Osteoblast (primary cell): Measurements from ENCODE around the gene CTSH. TPM values are rescaled to one million over a fixed set of nuclear protein-coding genes. Genes with fewer than 3 reads are reported as not detected.

ENCODE experiments used
- DNase-seq: peaks from one replicate; pipeline ENCODE4 v3.0.0; 2011; ENCODE audit warnings: low spot score, mixed read lengths; ENCODE audit not compliant: insufficient read length; ENCODE audit errors: missing footprints
- H2AFZ ChIP-seq: 2 replicates; pipeline ENCODE4 v1.6.0; 2011; ENCODE audit warnings: mild to moderate bottlenecking, low read length
- H3K27ac ChIP-seq: 2 replicates; pipeline ENCODE4 v1.5.1; 2011; ENCODE audit warnings: mild to moderate bottlenecking, low read depth, low read length, moderate library complexity
- H3K27me3 ChIP-seq: 2 replicates; pipeline ENCODE4 v1.6.0; 2012; ENCODE audit warnings: mild to moderate bottlenecking, control low read depth, inconsistent platforms, low read length, moderate library complexity; ENCODE audit not compliant: insufficient read depth
- H3K36me3 ChIP-seq: 2 replicates; pipeline ENCODE4 v1.5.1; 2011; ENCODE audit warnings: mild to moderate bottlenecking, low read length, control low read depth, moderate library complexity; ENCODE audit not compliant: insufficient read depth
- H3K4me1 ChIP-seq: 2 replicates; pipeline ENCODE4 v1.5.1; 2011; ENCODE audit warnings: mild to moderate bottlenecking, low read length, control low read depth, moderate library complexity; ENCODE audit not compliant: insufficient read depth
- H3K4me2 ChIP-seq: 2 replicates; pipeline ENCODE4 v1.6.0; 2011; ENCODE audit warnings: mild to moderate bottlenecking, low read length; ENCODE audit not compliant: insufficient read depth
- H3K4me3 ChIP-seq: fragments of 200-600 bp; sonication (generic); 3 replicates; pipeline ENCODE4 v1.5.1; 2012; ENCODE audit warnings: mild to moderate bottlenecking, low read length, inconsistent platforms; ENCODE audit not compliant: insufficient read depth
- H3K79me2 ChIP-seq: 2 replicates; pipeline ENCODE4 v1.6.0; 2012; ENCODE audit warnings: mild to moderate bottlenecking, low read length, control low read depth, inconsistent platforms; ENCODE audit not compliant: insufficient read depth
- H3K9me3 ChIP-seq: 2 replicates; pipeline ENCODE4 v1.5.1; 2011; ENCODE audit warnings: low read depth, low read length, control low read depth
- H4K20me1 ChIP-seq: 2 replicates; pipeline ENCODE4 v1.6.0; 2012; ENCODE audit warnings: mild to moderate bottlenecking, low read length, control low read depth; ENCODE audit not compliant: insufficient read depth
- CTCF ChIP-seq: IDR thresholded peaks from 2 replicates; pipeline ENCODE4 v1.5.1; 2011; ENCODE audit warnings: mild to moderate bottlenecking, low read depth, low read length, moderate library complexity; ENCODE audit errors: extremely low read depth
- total RNA-seq: library from RNA; depleted of rRNA; stranded (reverse); fragments of >200 nt; gene quantifications from 2 replicates; pipeline ENCODE4 v1.2.3, GENCODE V29; 2012

The CTSH gene
- total RNA-seq, 1 donor = 4.7 TPM

- Histone ChIP-seq H3K27me3 (no peaks in the 10 kb centered on the region), H3K79me2 (no peaks in the 10 kb centered on the region), H3K4me2 (no peak overlapping the region), H3K27ac (no peak overlapping the region), H4K20me1 (no peaks in the 10 kb centered on the region), H3K9me3 (no peaks in the 10 kb centered on the region), H3K4me1 (no peaks in the 10 kb centered on the region), H3K36me3 (no peaks in the 10 kb centered on the region), H2AFZ (no peak overlapping the region), H3K4me3 (no peak overlapping the region)
- no peak for TF ChIP-seq CTCF
- DNase-seq = no peak
Measured at GRCh38 chr15:78977591-78978347, 32.9 kb upstream of the CTSH start.

- Histone ChIP-seq H3K27ac (no peak overlapping the region), H3K27me3 (no peaks in the 10 kb centered on the region), H3K36me3 (no peaks in the 10 kb centered on the region), H3K4me2 (no peak overlapping the region), H3K9me3 (no peaks in the 10 kb centered on the region), H3K4me1 (no peaks in the 10 kb centered on the region), H3K4me3 (no peak overlapping the region), H4K20me1 (no peaks in the 10 kb centered on the region), H3K79me2 (no peaks in the 10 kb centered on the region), H2AFZ (no peak overlapping the region)
- no peak for TF ChIP-seq CTCF
- DNase-seq = no peak
Measured at GRCh38 chr15:78977091-78977571, 32.3 kb upstream of the CTSH start.

GRCh38 chr15:78976691-78977090 lies 31.8 kb upstream of the CTSH start:
- TF ChIP-seq CTCF = no peak
- no peaks in the 10 kb centered on the region for H3K9me3 ChIP-seq
- H3K4me1 ChIP-seq = no peaks in the 10 kb centered on the region
- no peaks in the 10 kb centered on the region for H3K79me2 ChIP-seq
- H3K36me3 ChIP-seq = no peaks in the 10 kb centered on the region
- H3K27me3 ChIP-seq = no peaks in the 10 kb centered on the region
- H3K27ac ChIP-seq = no peak overlapping the region
- H2AFZ ChIP-seq = no peak overlapping the region
- no peak overlapping the region for H3K4me3 ChIP-seq
- no peaks in the 10 kb centered on the region for H4K20me1 ChIP-seq
- H3K4me2 ChIP-seq = no peak overlapping the region
- no peak for DNase-seq

GRCh38 chr15:78974272-78974918 lies 29.5 kb upstream of the CTSH start:
- Histone ChIP-seq H3K4me2 (no peak overlapping the region), H3K27me3 (no peaks in the 10 kb centered on the region), H4K20me1 (no peaks in the 10 kb centered on the region), H3K9me3 (no peaks in the 10 kb centered on the region), H3K4me1 (no peaks in the 10 kb centered on the region), H3K79me2 (no peaks in the 10 kb centered on the region), H2AFZ (no peak overlapping the region), H3K36me3 (no peaks in the 10 kb centered on the region), H3K27ac (no peak overlapping the region), H3K4me3 (no peak overlapping the region)
- no peak for DNase-seq
- TF ChIP-seq CTCF = no peak
